ENCODE results near the gene RHPN2. TPM values are rescaled to one million over a fixed set of nuclear protein-coding genes. Genes with fewer than 3 reads are reported as not detected.
"Not testable (repeated sequence)": the region's sequence is repeated elsewhere in the genome, so short reads cannot be mapped to it uniquely, and the experiment has no call there.

Gene RHPN2
- total RNA-seq, 2 experiments from 2014 or later, result 3.5 to 3.9 TPM

GRCh38 chr19:33036370-33037167 is 28.1 kb downstream of the RHPN2 start:
- POLR2A ChIA-PET, CTCF ChIA-PET: not testable (repeated sequence)

- CTCF ChIA-PET, result no interaction called here
- POLR2A ChIA-PET, result no interaction called here
Measured at GRCh38 chr19:33035461-33035860, 29.2 kb downstream of the RHPN2 start.

- ChIA-PET POLR2A (interaction anchor here (0.7 kb wide), 1 partner anchor 226 kb away, joined by 7 read pairs; no protein-coding TSS in a partner anchor), CTCF (no interaction called here)
Measured at GRCh38 chr19:33032218-33032781, 32.4 kb downstream of the RHPN2 start.

- POLR2A ChIA-PET, result no interaction called here
- CTCF ChIA-PET, result no interaction called here
Measured at GRCh38 chr19:33029746-33030303, 34.9 kb downstream of the RHPN2 start.

- CTCF ChIA-PET, result not testable (repeated sequence)
Measured at GRCh38 chr19:33026602-33027001, 38.1 kb downstream of the RHPN2 start.

GRCh38 chr19:33025468-33026238 is 39.0 kb downstream of the RHPN2 start:
- POLR2A ChIA-PET, CTCF ChIA-PET: not testable (repeated sequence)

More at GRCh38 chr19:33026602-33027001, 38.1 kb downstream of the RHPN2 start:
- POLR2A ChIA-PET, result not testable (repeated sequence)

GRCh38 chr19:33024398-33024797 is 40.3 kb downstream of the RHPN2 start:
- CTCF ChIA-PET, result no interaction called here
- POLR2A ChIA-PET, result no interaction called here

GRCh38 chr19:33022472-33023116 is 42.1 kb downstream of the RHPN2 start:
- CTCF ChIA-PET, result no interaction called here
- POLR2A ChIA-PET, result interaction anchor here (0.6 kb wide), 1 partner anchor 402 kb away, joined by 3 read pairs; no protein-coding TSS in a partner anchor

- CTCF ChIA-PET, POLR2A ChIA-PET: not testable (repeated sequence)
Measured at GRCh38 chr19:33010891-33011290, 53.8 kb downstream of the RHPN2 start.

- POLR2A ChIA-PET, result no interaction called here
- CTCF ChIA-PET, result no interaction called here
Measured at GRCh38 chr19:33008738-33009137, 56.0 kb downstream of the RHPN2 start.

- ChIA-PET CTCF (no interaction called here), POLR2A (no interaction called here)
Measured at GRCh38 chr19:33005440-33005839, 59.2 kb downstream of the RHPN2 start.

GRCh38 chr19:33003424-33004024 is 61.2 kb downstream of the RHPN2 start:
- CTCF ChIA-PET, POLR2A ChIA-PET: not testable (repeated sequence)

GRCh38 chr19:33002126-33002865 is 62.4 kb downstream of the RHPN2 start:
- CTCF ChIA-PET, POLR2A ChIA-PET: not testable (repeated sequence)

- CTCF ChIA-PET, result no interaction called here
Measured at GRCh38 chr19:33000910-33001309, 63.8 kb downstream of the RHPN2 start.

GRCh38 chr19:33000510-33000909 is 64.2 kb downstream of the RHPN2 start:
- ChIA-PET POLR2A (no interaction called here), CTCF (no interaction called here)

More at GRCh38 chr19:33000910-33001309, 63.8 kb downstream of the RHPN2 start:
- POLR2A ChIA-PET, result no interaction called here

- POLR2A ChIA-PET, result no interaction called here
- CTCF ChIA-PET, result no interaction called here
Measured at GRCh38 chr19:32998722-32999121, 66.0 kb downstream of the RHPN2 start.

GRCh38 chr19:32997716-32998355 is 66.9 kb downstream of the RHPN2 start:
- POLR2A ChIA-PET, result no interaction called here
- CTCF ChIA-PET, result no interaction called here

- CTCF ChIA-PET, POLR2A ChIA-PET: not testable (repeated sequence)
Measured at GRCh38 chr19:32997061-32997464, 67.6 kb downstream of the RHPN2 start.

GRCh38 chr19:32995966-32996365 is 68.7 kb downstream of the RHPN2 start:
- CTCF ChIA-PET, POLR2A ChIA-PET: not testable (repeated sequence)

Measured in activated CD8-positive, alpha-beta memory T cell treated with anti-CD3 and anti-CD28 coated beads for 36 hours (primary cell).